ENCODE data around the gene WRNIP1. TPM values are rescaled to one million over a fixed set of nuclear protein-coding genes. Genes with fewer than 3 reads are reported as not detected.
A peak's percentile ranks its signal among the peaks of the same experiment; 100 is the strongest.

The WRNIP1 gene
- total and polyA plus RNA-seq, 9 of the 15 experiments (the other 6 are each of a cell fraction or from before 2014, with no cell fraction given) = 13.2 to 63.6 (median 48.6) TPM

GRCh38 chr6:2733324-2733723, 31.9 kb upstream of the WRNIP1 start (continued):
- TF ChIP-seq POLR3G (IDR thresholded peaks at IDR 0.05; ENCODE audit: extremely low read depth, insufficient read length, insufficient replicate concordance) (no peak), RBM25 (IDR thresholded peaks at IDR 0.05; ENCODE audit: low read depth, low read length, severe bottlenecking) (no peak), NR4A1 (CRISPR knock-in tag; IDR thresholded peaks at IDR 0.05) (no peak), NR4A1 (tag; IDR thresholded peaks at IDR 0.05) (no peak), RB1 (IDR thresholded peaks at IDR 0.05; ENCODE audit: low read depth) (no peak), ATF4 (CRISPR knock-in tag; IDR thresholded peaks at IDR 0.05) (no peak), NFXL1 (CRISPR knock-in tag; IDR thresholded peaks at IDR 0.05) (no peak), RBFOX2 (IDR thresholded peaks at IDR 0.05; ENCODE audit: low read depth, low read length) (no peak), DPF2 (IDR thresholded peaks at IDR 0.05) (peak; percentile 45; the same call in 1 of the 2 replicates), HDAC8 (tag; IDR thresholded peaks at IDR 0.05) (no peak), ZNF644 (tag; IDR thresholded peaks at IDR 0.05; ENCODE audit: low read depth) (peak; percentile 84), ZFP36 (IDR thresholded peaks at IDR 0.05; ENCODE audit: low read depth, low read length, partially characterized antibody) (peak; percentile 26), RBM22 (IDR thresholded peaks at IDR 0.05; ENCODE audit: low read depth, low read length, poor library complexity, severe bottlenecking) (no peak), TCF7L2 (IDR thresholded peaks at IDR 0.05; ENCODE audit: low read depth, low read length) (no peak), FOXA3 (CRISPR knock-in tag; conservative IDR thresholded peaks at IDR 0.05 in 1 of 2, IDR thresholded peaks at IDR 0.05 in 1 of 2) (no peak), TGIF2 (CRISPR knock-in tag; IDR thresholded peaks at IDR 0.05) (no peak), ZNF766 (CRISPR knock-in tag; conservative IDR thresholded peaks at IDR 0.05) (peak; percentile 95), ELF1 (tag; IDR thresholded peaks at IDR 0.05) (0 out of 2 replicates have a peak, but pooled peaks have one; percentile 28), CAMTA2 (CRISPR knock-in tag; conservative IDR thresholded peaks at IDR 0.05) (no peak)
- TF ChIP-seq, protein P1, sequence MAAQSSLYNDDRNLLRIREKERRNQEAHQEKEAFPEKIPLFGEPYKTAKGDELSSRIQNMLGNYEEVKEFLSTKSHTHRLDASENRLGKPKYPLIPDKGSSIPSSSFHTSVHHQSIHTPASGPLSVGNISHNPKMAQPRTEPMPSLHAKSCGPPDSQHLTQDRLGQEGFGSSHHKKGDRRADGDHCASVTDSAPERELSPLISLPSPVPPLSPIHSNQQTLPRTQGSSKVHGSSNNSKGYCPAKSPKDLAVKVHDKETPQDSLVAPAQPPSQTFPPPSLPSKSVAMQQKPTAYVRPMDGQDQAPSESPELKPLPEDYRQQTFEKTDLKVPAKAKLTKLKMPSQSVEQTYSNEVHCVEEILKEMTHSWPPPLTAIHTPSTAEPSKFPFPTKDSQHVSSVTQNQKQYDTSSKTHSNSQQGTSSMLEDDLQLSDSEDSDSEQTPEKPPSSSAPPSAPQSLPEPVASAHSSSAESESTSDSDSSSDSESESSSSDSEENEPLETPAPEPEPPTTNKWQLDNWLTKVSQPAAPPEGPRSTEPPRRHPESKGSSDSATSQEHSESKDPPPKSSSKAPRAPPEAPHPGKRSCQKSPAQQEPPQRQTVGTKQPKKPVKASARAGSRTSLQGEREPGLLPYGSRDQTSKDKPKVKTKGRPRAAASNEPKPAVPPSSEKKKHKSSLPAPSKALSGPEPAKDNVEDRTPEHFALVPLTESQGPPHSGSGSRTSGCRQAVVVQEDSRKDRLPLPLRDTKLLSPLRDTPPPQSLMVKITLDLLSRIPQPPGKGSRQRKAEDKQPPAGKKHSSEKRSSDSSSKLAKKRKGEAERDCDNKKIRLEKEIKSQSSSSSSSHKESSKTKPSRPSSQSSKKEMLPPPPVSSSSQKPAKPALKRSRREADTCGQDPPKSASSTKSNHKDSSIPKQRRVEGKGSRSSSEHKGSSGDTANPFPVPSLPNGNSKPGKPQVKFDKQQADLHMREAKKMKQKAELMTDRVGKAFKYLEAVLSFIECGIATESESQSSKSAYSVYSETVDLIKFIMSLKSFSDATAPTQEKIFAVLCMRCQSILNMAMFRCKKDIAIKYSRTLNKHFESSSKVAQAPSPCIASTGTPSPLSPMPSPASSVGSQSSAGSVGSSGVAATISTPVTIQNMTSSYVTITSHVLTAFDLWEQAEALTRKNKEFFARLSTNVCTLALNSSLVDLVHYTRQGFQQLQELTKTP (IDR thresholded peaks at IDR 0.05; ENCODE audit: low read depth in 1 of 2, partially characterized antibody in 2 of 2) = peak in 1 of 2 experiments; percentile 77
- TF ChIP-seq, protein P2, sequence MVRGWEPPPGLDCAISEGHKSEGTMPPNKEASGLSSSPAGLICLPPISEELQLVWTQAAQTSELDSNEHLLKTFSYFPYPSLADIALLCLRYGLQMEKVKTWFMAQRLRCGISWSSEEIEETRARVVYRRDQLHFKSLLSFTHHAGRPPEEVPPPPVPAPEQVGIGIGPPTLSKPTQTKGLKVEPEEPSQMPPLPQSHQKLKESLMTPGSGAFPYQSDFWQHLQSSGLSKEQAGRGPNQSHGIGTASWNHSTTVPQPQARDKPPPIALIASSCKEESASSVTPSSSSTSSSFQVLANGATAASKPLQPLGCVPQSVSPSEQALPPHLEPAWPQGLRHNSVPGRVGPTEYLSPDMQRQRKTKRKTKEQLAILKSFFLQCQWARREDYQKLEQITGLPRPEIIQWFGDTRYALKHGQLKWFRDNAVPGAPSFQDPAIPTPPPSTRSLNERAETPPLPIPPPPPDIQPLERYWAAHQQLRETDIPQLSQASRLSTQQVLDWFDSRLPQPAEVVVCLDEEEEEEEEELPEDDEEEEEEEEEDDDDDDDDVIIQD (CRISPR knock-in tag; IDR thresholded peaks at IDR 0.05) = no peak
- TF ChIP-seq, protein P3, sequence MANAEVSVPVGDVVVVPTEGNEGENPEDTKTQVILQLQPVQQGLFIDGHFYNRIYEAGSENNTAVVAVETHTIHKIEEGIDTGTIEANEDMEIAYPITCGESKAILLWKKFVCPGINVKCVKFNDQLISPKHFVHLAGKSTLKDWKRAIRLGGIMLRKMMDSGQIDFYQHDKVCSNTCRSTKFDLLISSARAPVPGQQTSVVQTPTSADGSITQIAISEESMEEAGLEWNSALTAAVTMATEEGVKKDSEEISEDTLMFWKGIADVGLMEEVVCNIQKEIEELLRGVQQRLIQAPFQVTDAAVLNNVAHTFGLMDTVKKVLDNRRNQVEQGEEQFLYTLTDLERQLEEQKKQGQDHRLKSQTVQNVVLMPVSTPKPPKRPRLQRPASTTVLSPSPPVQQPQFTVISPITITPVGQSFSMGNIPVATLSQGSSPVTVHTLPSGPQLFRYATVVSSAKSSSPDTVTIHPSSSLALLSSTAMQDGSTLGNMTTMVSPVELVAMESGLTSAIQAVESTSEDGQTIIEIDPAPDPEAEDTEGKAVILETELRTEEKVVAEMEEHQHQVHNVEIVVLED (CRISPR knock-in tag; IDR thresholded peaks at IDR 0.05) = peak; percentile 58
